A549 (cell line): Measurements from ENCODE around the gene PPIF. TPM values are rescaled to one million over a fixed set of nuclear protein-coding genes. Genes with fewer than 3 reads are reported as not detected.

Source experiments
- ATAC-seq, 2 experiments: fragments of 200-7000 bp in 1 of 2; fragments of >200 bp in 1 of 2; cut with Nextera tagmentation in 1 of 2; cut with Tn5 transposase in 1 of 2; 3 replicates each; pipeline versions ENCODE4 v1.8.0 to v1.9.1; 2018 to 2020; ENCODE audit warnings: mild to moderate bottlenecking in 1 of 2, moderate library complexity in 1 of 2
- CTCF ChIA-PET: fragments of 300-600 bp; sonication (Branson Sonifier 250); formaldehyde crosslinking; extraction: SDS; loops from one replicate; lab custom pipeline; 2021; ENCODE audit warnings: antibody characterized with exemption, inconsistent platforms; lab: Yijun Ruan, JAX
- POLR2A ChIA-PET: fragments of 350-600 bp; formaldehyde crosslinking; extraction: SDS; loops from one replicate; lab custom pipeline; 2021; ENCODE audit warnings: antibody characterized with exemption, inconsistent platforms; lab: Yijun Ruan, JAX
- DNase-seq, 2 experiments: peaks; one replicate each; pipeline versions ENCODE4 v3.0.0 to v3.0.0-alpha.2; 2011 to 2016; ENCODE audit warnings: low read depth in 1 of 2, low spot score in 1 of 2
- FAIRE-seq: peaks from 2 replicates; lab custom pipeline; 2011; peaks lifted over from hg19 to GRCh38; lab: Jason Lieb, UNC
- H3K27ac ChIP-seq, 2 experiments: fragments of >200 bp; sonication (Bioruptor Twin); formaldehyde crosslinking; 3 replicates each; pipeline ENCODE4 v1.5.1; 2016 to 2017
- H3K4me1 ChIP-seq: fragments of >200 bp; sonication (Bioruptor Twin); formaldehyde crosslinking; 3 replicates; pipeline ENCODE4 v1.6.1; 2016
- H3K4me2 ChIP-seq: fragments of >200 bp; sonication (Bioruptor Twin); formaldehyde crosslinking; 3 replicates; pipeline ENCODE4 v1.6.1; 2016
- H3K4me3 ChIP-seq: fragments of >200 bp; sonication (Bioruptor Twin); formaldehyde crosslinking; 3 replicates; pipeline ENCODE4 v1.5.1; 2016
- H3K9me3 ChIP-seq: fragments of >200 bp; sonication (Bioruptor Twin); formaldehyde crosslinking; 3 replicates; pipeline ENCODE4 v1.6.1; 2016
- CBX2 ChIP-seq: fragments of 200-600 bp; sonication (generic); IDR thresholded peaks from 2 replicates; pipeline ENCODE4 v1.6.1; 2016; ENCODE audit warnings: low read depth, mild to moderate bottlenecking, borderline replicate concordance
- CBX8 ChIP-seq: fragments of 200-600 bp; sonication (generic); IDR thresholded peaks from 2 replicates; pipeline ENCODE4 v1.6.1; 2016
- CEBPB ChIP-seq, 2 experiments: fragments of >200 bp in 1 of 2; sonication (Bioruptor Twin) in 1 of 2; formaldehyde crosslinking in 1 of 2; IDR thresholded peaks; 2 replicates each; pipeline ENCODE4 v1.6.1; 2012 to 2016
- CHD2 ChIP-seq: fragments of 150-350 bp; IDR thresholded peaks from 2 replicates; pipeline ENCODE4 v1.6.1; 2014; ENCODE audit warnings: low read length; ENCODE audit not compliant: partially characterized antibody
- EHF ChIP-seq: fragments of 250-450 bp; sonication (Bioruptor Pico); IDR thresholded peaks from 2 replicates; pipeline ENCODE4 v1.5.0; 2020; ENCODE audit warnings: mild to moderate bottlenecking
- EP300 ChIP-seq, 2 experiments: fragments of >200 bp; sonication (Bioruptor Twin); formaldehyde crosslinking; IDR thresholded peaks; 2 replicates in 1 of 2; 3 replicates in 1 of 2; pipeline ENCODE4 v1.6.1; 2016 to 2017
- FOSB ChIP-seq: fragments of 250-450 bp; sonication (Bioruptor Pico); IDR thresholded peaks from 2 replicates; pipeline ENCODE4 v1.5.0; 2020; ENCODE audit warnings: mild to moderate bottlenecking, moderate library complexity
- GATA3 ChIP-seq: IDR thresholded peaks from 2 replicates; pipeline ENCODE4 v1.6.1; 2012; ENCODE audit warnings: borderline replicate concordance
- HEYL ChIP-seq: fragments of 250-450 bp; sonication (Bioruptor Pico); IDR thresholded peaks from 2 replicates; pipeline ENCODE4 v1.8.0; 2021; ENCODE audit warnings: mild to moderate bottlenecking, moderate library complexity
- HOXA7 ChIP-seq: fragments of 250-450 bp; sonication (Bioruptor Pico); IDR thresholded peaks from 2 replicates; pipeline ENCODE4 v1.5.0; 2020; ENCODE audit warnings: mild to moderate bottlenecking, moderate library complexity
- HOXB13 ChIP-seq: fragments of 250-450 bp; sonication (Bioruptor Pico); IDR thresholded peaks from 2 replicates; pipeline ENCODE4 v1.5.0; 2020; ENCODE audit warnings: low read depth, mild to moderate bottlenecking, moderate library complexity
- KDM1A ChIP-seq: fragments of 200-600 bp; sonication (generic); IDR thresholded peaks from 2 replicates; pipeline ENCODE4 v1.6.1; 2016; ENCODE audit warnings: low read depth, mild to moderate bottlenecking
- MYC ChIP-seq: IDR thresholded peaks from 2 replicates; pipeline ENCODE4 v1.6.1; 2012; ENCODE audit warnings: mild to moderate bottlenecking, inconsistent platforms, low read length, improper control_type of control experiment, borderline replicate concordance
- NFE2L2 ChIP-seq: fragments of 150-350 bp; conservative IDR thresholded peaks from 2 replicates; pipeline ENCODE4 v1.6.1; 2014; ENCODE audit warnings: low read length
- NPAS2 ChIP-seq: fragments of 250-450 bp; sonication (Bioruptor Pico); IDR thresholded peaks from 2 replicates; pipeline ENCODE4 v1.8.0; 2022; ENCODE audit warnings: mild to moderate bottlenecking, moderate library complexity, borderline replicate concordance
- PHF8 ChIP-seq: fragments of 200-600 bp; sonication (generic); IDR thresholded peaks from 2 replicates; pipeline ENCODE4 v1.6.1; 2016; ENCODE audit warnings: low read depth, mild to moderate bottlenecking, antibody characterized with exemption, moderate library complexity, borderline replicate concordance
- RAD21 ChIP-seq, 2 experiments: fragments of >200 bp in 1 of 2; sonication (Bioruptor Twin) in 1 of 2; formaldehyde crosslinking in 1 of 2; IDR thresholded peaks in 1 of 2; conservative IDR thresholded peaks in 1 of 2; 2 replicates in 1 of 2; 3 replicates in 1 of 2; pipeline ENCODE4 v1.6.1; 2012 to 2018; ENCODE audit warnings: inconsistent platforms in 1 of 2
- RARB ChIP-seq: fragments of 250-450 bp; sonication (Bioruptor Pico); IDR thresholded peaks from 2 replicates; pipeline ENCODE4 v1.8.0; 2021; ENCODE audit warnings: mild to moderate bottlenecking, moderate library complexity
- RCOR1 ChIP-seq: fragments of 150-350 bp; IDR thresholded peaks from 2 replicates; pipeline ENCODE4 v1.6.1; 2014; ENCODE audit warnings: antibody characterized with exemption, low read length, low read depth
- RFX5 ChIP-seq: fragments of 450-650 bp; IDR thresholded peaks from 2 replicates; pipeline ENCODE4 v1.7.1; 2014; ENCODE audit warnings: antibody characterized with exemption, mild to moderate bottlenecking, moderate library complexity
- RNF2 ChIP-seq: fragments of 200-600 bp; sonication (generic); IDR thresholded peaks from 2 replicates; pipeline ENCODE4 v1.6.1; 2016; ENCODE audit warnings: low read depth, mild to moderate bottlenecking, antibody characterized with exemption, moderate library complexity, borderline replicate concordance
- TFCP2L1 ChIP-seq: fragments of 250-450 bp; sonication (Bioruptor Pico); IDR thresholded peaks from 2 replicates; pipeline ENCODE4 v1.5.0; 2021; ENCODE audit warnings: mild to moderate bottlenecking
- ZC3H11A ChIP-seq: fragments of 450-650 bp; IDR thresholded peaks from 2 replicates; pipeline ENCODE4 v1.6.1; 2014; ENCODE audit warnings: antibody characterized with exemption, mild to moderate bottlenecking
- ZFP36 ChIP-seq: fragments of 450-650 bp; IDR thresholded peaks from 2 replicates; pipeline ENCODE4 v1.6.1; 2014; ENCODE audit warnings: borderline replicate concordance; ENCODE audit not compliant: partially characterized antibody
- ZNF302 ChIP-seq: fragments of 250-450 bp; sonication (Bioruptor Pico); IDR thresholded peaks from 2 replicates; pipeline ENCODE4 v1.9.0; 2021; ENCODE audit warnings: inconsistent platforms, mild to moderate bottlenecking, moderate library complexity
- ZSCAN20 ChIP-seq: fragments of 250-450 bp; sonication (Bioruptor Pico); IDR thresholded peaks from 2 replicates; pipeline ENCODE4 v1.8.0; 2022; ENCODE audit warnings: mild to moderate bottlenecking, moderate library complexity
- WGBS: methylation state at CpG from one replicate; pipeline ENCODE4 v1.1.6; 2017; ENCODE audit errors: missing lambda C conversion rate; 5-methylcytosine and 5-hydroxymethylcytosine counted together
- polyA plus RNA-seq, 4 experiments: library from polyadenylated mRNA; depleted of rRNA in 3 of 4; stranded (reverse); fragments of >200 nt; fragmentation: RNase III in 1 of 4; extraction: RNeasy Plus Mini Kit Qiagen cat#74134 plus additional on column Dnase treatment in 1 of 4; gene quantifications; 2 replicates in 3 of 4; 3 replicates in 1 of 4; pipeline ENCODE4 v1.2.3, GENCODE V29; 2011 to 2017
- TF ChIP-seq, protein P1 (sequence below): fragments of 250-450 bp; sonication (Bioruptor Pico); IDR thresholded peaks from 2 replicates; pipeline ENCODE4 v1.5.0; 2020; ENCODE audit warnings: low read depth, mild to moderate bottlenecking, moderate library complexity
- TF ChIP-seq, protein P2 (sequence below): IDR thresholded peaks from 2 replicates; pipeline ENCODE4 v1.6.1; 2012
- TF ChIP-seq, protein P3 (sequence below): fragments of 250-450 bp; sonication (Bioruptor Pico); IDR thresholded peaks from 2 replicates; pipeline ENCODE4 v1.5.0; 2021; ENCODE audit warnings: mild to moderate bottlenecking, moderate library complexity, borderline replicate concordance
- TF ChIP-seq, protein P4 (sequence below): fragments of >200 bp; sonication (Bioruptor Twin); formaldehyde crosslinking; IDR thresholded peaks from 3 replicates; pipeline ENCODE4 v1.5.1; 2016

Gene PPIF
- polyA plus RNA-seq, 2 of the 4 experiments (the other 2 are of a cell fraction), result 44.8 to 75.0 TPM

DNA sequence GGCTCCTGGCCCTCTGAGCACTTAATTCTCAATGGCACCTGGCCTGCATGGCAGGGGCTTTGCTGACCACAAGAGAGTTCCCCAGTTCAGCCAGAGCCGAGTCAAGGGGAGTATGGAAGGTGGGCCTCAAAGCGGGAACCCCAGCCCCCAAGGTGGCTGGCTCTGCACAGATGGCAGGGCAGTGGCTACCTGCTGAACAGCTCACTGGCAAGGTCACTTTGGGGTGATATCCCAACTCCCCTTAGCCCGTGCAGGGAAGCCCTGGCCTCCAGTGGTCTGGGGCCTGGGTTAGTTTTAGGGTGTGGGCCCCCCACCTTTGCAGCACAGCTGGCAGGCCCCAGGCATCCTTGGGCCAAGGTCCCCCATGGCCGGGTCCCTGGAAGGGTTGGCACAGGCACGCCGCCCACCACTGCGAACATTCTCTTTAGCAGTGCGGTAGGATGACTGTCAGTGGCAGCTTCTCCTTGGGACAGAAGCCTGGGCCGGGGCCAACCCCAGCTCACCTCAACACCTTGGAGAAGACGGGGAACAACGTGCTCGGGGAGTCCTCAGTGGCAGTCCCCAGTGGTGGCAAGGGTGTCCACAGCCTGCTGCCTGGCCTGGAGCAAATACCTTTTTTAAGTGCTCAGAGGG lies 36.8 kb downstream of the PPIF start:
- ChIA-PET CTCF (interaction anchor here (1.2 to 1.4 kb wide), 2 partner anchors 84 to 187 kb away, joined by 3 to 4 read pairs; no protein-coding TSS in a partner anchor), POLR2A (no interaction called here)
- Histone ChIP-seq H3K27ac (no peak overlapping the region), H3K4me3 (no peak overlapping the region), H3K4me1 (peaks cover 28% of the 10 kb centered on the region), H3K4me2 (no peak overlapping the region), H3K9me3 (no peaks in the 10 kb centered on the region)
- 87% methylated on average over 11 of the region's 12 CpGs for whole genome bisulfite sequencing
- ATAC-seq (no peak), DNase-seq (no peak), FAIRE-seq (no peak)
- no peak for TF ChIP-seq NPAS2 (CRISPR knock-in tag)
- TF ChIP-seq KDM1A, result no peak
- TF ChIP-seq HEYL (CRISPR knock-in tag), result no peak
- TF ChIP-seq RCOR1, result no peak
- TF ChIP-seq, protein P1, sequence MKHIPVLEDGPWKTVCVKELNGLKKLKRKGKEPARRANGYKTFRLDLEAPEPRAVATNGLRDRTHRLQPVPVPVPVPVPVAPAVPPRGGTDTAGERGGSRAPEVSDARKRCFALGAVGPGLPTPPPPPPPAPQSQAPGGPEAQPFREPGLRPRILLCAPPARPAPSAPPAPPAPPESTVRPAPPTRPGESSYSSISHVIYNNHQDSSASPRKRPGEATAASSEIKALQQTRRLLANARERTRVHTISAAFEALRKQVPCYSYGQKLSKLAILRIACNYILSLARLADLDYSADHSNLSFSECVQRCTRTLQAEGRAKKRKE (CRISPR knock-in tag), result no peak
- TF ChIP-seq GATA3, result no peak
- no peak for TF ChIP-seq MYC
- TF ChIP-seq HOXA7 (CRISPR knock-in tag), result no peak
- no peak for TF ChIP-seq EHF (CRISPR knock-in tag)
- no peak for TF ChIP-seq PHF8
- no peak for TF ChIP-seq RARB (CRISPR knock-in tag)
- TF ChIP-seq, protein P2, sequence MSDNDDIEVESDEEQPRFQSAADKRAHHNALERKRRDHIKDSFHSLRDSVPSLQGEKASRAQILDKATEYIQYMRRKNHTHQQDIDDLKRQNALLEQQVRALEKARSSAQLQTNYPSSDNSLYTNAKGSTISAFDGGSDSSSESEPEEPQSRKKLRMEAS, result no peak
- TF ChIP-seq TFCP2L1, result no peak
- no peak for TF ChIP-seq CBX2
- no peak for TF ChIP-seq ZNF302 (CRISPR knock-in tag)
- no peak for TF ChIP-seq CEBPB (IDR thresholded peaks at IDR 0.05)
- no peak for TF ChIP-seq CBX8
- no peak for TF ChIP-seq ZSCAN20
- TF ChIP-seq ZFP36, result no peak

DNA sequence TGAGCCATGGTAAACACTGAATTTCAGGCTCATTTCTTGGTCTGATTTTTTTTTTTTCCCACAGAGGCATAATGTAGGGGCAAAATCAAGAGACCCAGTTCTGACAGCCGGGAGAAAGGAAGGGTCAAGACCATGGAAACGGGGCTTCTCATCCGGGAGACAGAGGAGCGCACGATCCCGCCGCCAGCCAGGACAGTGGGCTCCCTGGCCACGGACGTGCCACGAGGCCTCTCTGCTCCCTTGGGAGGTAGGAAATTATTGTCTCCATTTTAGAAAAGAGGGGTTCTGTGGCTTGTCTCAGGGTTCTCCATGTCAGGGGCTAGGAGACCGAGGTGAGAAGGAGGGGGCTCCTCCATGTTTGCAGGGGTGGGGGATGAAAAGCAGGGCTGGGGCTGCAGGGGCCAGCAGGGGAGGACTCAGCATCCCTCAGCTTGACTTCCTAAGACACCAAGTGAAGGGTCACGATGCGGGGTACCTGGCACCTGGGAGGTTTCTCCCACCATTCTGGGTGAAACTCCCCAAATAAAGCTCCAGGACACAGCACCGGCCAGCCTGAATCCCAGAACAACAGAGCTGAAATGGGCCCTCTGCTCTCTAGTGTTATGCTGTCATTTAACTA lies 37.6 kb downstream of the PPIF start:
- POLR2A ChIA-PET, result no interaction called here
- Histone ChIP-seq H3K4me1 (peaks cover 27% of the 10 kb centered on the region), H3K27ac (no peak overlapping the region), H3K4me2 (no peak overlapping the region), H3K9me3 (no peaks in the 10 kb centered on the region), H3K4me3 (no peak overlapping the region)
- DNase-seq (no peak), FAIRE-seq (no peak), ATAC-seq (no peak)
- WGBS, result 88% methylated on average over 14 of the region's 14 CpGs
- TF ChIP-seq KDM1A (no peak), ZC3H11A (no peak), CHD2 (no peak), CEBPB (IDR thresholded peaks at IDR 0.05) (no peak)
- CTCF ChIA-PET, result interaction anchor here (1.0 kb wide), 1 partner anchor 11 kb away, joined by 7 read pairs; no protein-coding TSS in a partner anchor

DNA sequence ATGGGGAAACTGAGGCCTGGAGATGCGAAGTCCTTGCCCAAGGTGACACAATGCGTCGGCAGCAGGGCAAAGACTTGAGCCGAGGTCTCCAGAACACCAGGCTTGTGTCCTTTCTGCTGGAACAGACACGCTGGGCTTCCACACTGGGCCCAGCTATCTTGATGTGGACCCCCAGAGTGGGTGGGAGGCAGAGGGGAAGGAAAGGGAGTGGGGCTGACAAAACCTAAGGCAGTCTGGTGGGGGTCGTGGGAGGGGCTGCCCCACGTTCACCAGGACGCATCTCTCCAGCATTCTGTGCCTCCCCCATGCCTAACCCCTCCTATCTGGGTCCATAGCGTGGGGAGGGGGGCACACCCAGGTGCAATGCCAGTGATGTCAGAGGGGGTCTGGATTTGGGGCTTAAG lies 38.1 kb downstream of the PPIF start:
- H3K4me1 ChIP-seq, result peaks cover 22% of the 10 kb centered on the region
- no peak overlapping the region for H3K4me3 ChIP-seq
- H3K4me2 ChIP-seq, result no peak overlapping the region
- ChIA-PET CTCF (interaction anchor here (1.0 kb wide), 1 partner anchor 11 kb away, joined by 7 read pairs; no protein-coding TSS in a partner anchor), POLR2A (no interaction called here)
- ATAC-seq (no peak), FAIRE-seq (no peak), DNase-seq (no peak)
- 77% methylated on average over 9 of the region's 9 CpGs for WGBS
- no peaks in the 10 kb centered on the region for H3K9me3 ChIP-seq
- H3K27ac ChIP-seq, result no peak overlapping the region
- TF ChIP-seq HOXB13 (no peak), EHF (CRISPR knock-in tag) (no peak), RAD21 (conservative IDR thresholded peaks at IDR 0.05 in 1 of 2, IDR thresholded peaks at IDR 0.05 in 1 of 2) (no peak), FOSB (CRISPR knock-in tag) (no peak), EP300 (IDR thresholded peaks at IDR 0.05) (no peak), TFCP2L1 (no peak), NFE2L2 (no peak), RFX5 (no peak), RARB (CRISPR knock-in tag) (no peak), RNF2 (no peak), ZC3H11A (no peak), CEBPB (IDR thresholded peaks at IDR 0.05) (no peak)
- TF ChIP-seq, protein P3, sequence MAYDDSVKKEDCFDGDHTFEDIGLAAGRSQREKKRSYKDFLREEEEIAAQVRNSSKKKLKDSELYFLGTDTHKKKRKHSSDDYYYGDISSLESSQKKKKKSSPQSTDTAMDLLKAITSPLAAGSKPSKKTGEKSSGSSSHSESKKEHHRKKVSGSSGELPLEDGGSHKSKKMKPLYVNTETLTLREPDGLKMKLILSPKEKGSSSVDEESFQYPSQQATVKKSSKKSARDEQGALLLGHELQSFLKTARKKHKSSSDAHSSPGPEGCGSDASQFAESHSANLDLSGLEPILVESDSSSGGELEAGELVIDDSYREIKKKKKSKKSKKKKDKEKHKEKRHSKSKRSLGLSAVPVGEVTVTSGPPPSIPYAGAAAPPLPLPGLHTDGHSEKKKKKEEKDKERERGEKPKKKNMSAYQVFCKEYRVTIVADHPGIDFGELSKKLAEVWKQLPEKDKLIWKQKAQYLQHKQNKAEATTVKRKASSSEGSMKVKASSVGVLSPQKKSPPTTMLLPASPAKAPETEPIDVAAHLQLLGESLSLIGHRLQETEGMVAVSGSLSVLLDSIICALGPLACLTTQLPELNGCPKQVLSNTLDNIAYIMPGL, result no peak
- TF ChIP-seq, protein P4, sequence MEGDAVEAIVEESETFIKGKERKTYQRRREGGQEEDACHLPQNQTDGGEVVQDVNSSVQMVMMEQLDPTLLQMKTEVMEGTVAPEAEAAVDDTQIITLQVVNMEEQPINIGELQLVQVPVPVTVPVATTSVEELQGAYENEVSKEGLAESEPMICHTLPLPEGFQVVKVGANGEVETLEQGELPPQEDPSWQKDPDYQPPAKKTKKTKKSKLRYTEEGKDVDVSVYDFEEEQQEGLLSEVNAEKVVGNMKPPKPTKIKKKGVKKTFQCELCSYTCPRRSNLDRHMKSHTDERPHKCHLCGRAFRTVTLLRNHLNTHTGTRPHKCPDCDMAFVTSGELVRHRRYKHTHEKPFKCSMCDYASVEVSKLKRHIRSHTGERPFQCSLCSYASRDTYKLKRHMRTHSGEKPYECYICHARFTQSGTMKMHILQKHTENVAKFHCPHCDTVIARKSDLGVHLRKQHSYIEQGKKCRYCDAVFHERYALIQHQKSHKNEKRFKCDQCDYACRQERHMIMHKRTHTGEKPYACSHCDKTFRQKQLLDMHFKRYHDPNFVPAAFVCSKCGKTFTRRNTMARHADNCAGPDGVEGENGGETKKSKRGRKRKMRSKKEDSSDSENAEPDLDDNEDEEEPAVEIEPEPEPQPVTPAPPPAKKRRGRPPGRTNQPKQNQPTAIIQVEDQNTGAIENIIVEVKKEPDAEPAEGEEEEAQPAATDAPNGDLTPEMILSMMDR, result no peak
